Measurements from ENCODE around the gene TMEM183A. TPM values are rescaled to one million over a fixed set of nuclear protein-coding genes. Genes with fewer than 3 reads are reported as not detected.

Gene TMEM183A
- total and polyA plus RNA-seq, 2 of the 4 experiments (the other 2 are of a cell fraction), result 56.8 to 63.1 TPM

DNA sequence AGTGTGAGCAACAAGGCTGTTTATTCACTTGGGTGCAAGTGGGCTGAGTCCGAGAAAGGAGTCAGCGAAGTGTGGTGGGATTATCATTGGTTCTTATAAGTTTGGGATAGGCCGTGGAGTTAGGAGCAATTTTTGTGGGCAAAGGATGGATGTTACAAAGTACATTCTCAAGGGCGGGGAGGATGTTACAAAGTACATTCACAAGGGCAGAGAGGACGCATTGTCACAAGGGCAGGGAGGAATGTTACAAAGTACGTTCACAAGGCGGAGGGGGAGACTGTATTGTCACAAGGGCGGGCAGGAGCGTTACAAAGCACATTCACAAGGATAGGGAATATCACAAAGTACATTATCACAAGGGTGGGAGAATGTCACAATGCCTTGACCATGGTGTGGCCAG lies 5.2 kb upstream of the TMEM183A start:
- Histone ChIP-seq H2AK9ac (replicated peaks; ENCODE audit: low read depth, low read length, poor library complexity) (no peak overlapping the region), H4K8ac (ENCODE audit: low read depth in 2 of 2, low read length in 2 of 2) (peak overlapping the region in 1 of 2 experiments; percentile 91; a peak in 2 of 4 replicates), H3K4me2 (ENCODE audit: low read depth, low read length) (no peak overlapping the region), H3K14ac (replicated peaks; ENCODE audit: low read depth, low read length) (peak overlapping the region; percentile 9; the same call in 1 of the 2 replicates), H2AFZ (replicated peaks; ENCODE audit: low read length, poor library complexity) (peak overlapping the region; percentile 57), H3K56ac (ENCODE audit: extremely low read depth, insufficient read depth, low read length) (no peak overlapping the region), H3K79me1 (ENCODE audit: low read depth in 1 of 2, low read length in 2 of 2) (no peaks in the 10 kb centered on the region), H3K18ac (ENCODE audit: low read depth, low read length) (peak overlapping the region; percentile 82; the same call in 1 of the 2 replicates), H3K4ac (ENCODE audit: low read depth, low read length) (peak overlapping the region; percentile 47), H3K4me3 (ENCODE audit: insufficient read depth, low read depth, low read length) (no peak overlapping the region), H3K9me3 (ENCODE audit: control insufficient read depth, insufficient read depth, low read length) (no peaks in the 10 kb centered on the region), H4K20me1 (ENCODE audit: insufficient read depth, low read length) (no peaks in the 10 kb centered on the region), H3K4me1 (ENCODE audit: control insufficient read depth, insufficient read depth, low read length) (no peaks in the 10 kb centered on the region), H2BK120ac (ENCODE audit: low read depth, low read length) (peak overlapping the region; percentile 73; the same call in 1 of the 2 replicates), H3K27ac (ENCODE audit: insufficient read depth, low read length) (no peak overlapping the region), H3K36me3 (ENCODE audit: control insufficient read depth, insufficient read depth, low read length) (no peaks in the 10 kb centered on the region), H3K9me1 (ENCODE audit: insufficient read depth, low read length) (no peaks in the 10 kb centered on the region), H2AK5ac (ENCODE audit: low read depth, low read length) (no peak overlapping the region; the same call in 1 of the 2 replicates), H3K27me3 (ENCODE audit: control insufficient read depth, insufficient read depth, low read length) (peaks cover 3% of the 10 kb centered on the region; the same call in 1 of the 2 replicates), H2BK15ac (ENCODE audit: low read depth, low read length) (no peak overlapping the region), H4K91ac (ENCODE audit: insufficient read depth, low read depth, low read length) (no peak overlapping the region), H2BK5ac (ENCODE audit: low read depth, low read length, poor library complexity, severe bottlenecking) (peak overlapping the region; percentile 38), H2BK20ac (ENCODE audit: low read depth, low read length) (peak overlapping the region; percentile 55; the same call in 1 of the 2 replicates), H4K5ac (ENCODE audit: low read depth, low read length) (peak overlapping the region; percentile 94; the same call in 1 of the 2 replicates), H3K9ac (ENCODE audit: low read depth, low read length) (no peak overlapping the region), H3K23ac (ENCODE audit: low read depth, low read length) (peak overlapping the region; percentile 24; the same call in 1 of the 2 replicates)
- TF ChIP-seq CEBPB (IDR thresholded peaks at IDR 0.05; ENCODE audit: low read depth, low read length) (no peak), MAFK (IDR thresholded peaks at IDR 0.05; ENCODE audit: low read depth, low read length) (no peak), FOS (IDR thresholded peaks at IDR 0.05; ENCODE audit: low read depth, low read length) (no peak), RFX5 (IDR thresholded peaks at IDR 0.05; ENCODE audit: low read depth, low read length) (no peak), RAD21 (IDR thresholded peaks at IDR 0.05; ENCODE audit: low read length) (no peak), MAZ (IDR thresholded peaks at IDR 0.05; ENCODE audit: borderline replicate concordance, low read depth, low read length) (no peak)
- TF ChIP-seq, protein P1, sequence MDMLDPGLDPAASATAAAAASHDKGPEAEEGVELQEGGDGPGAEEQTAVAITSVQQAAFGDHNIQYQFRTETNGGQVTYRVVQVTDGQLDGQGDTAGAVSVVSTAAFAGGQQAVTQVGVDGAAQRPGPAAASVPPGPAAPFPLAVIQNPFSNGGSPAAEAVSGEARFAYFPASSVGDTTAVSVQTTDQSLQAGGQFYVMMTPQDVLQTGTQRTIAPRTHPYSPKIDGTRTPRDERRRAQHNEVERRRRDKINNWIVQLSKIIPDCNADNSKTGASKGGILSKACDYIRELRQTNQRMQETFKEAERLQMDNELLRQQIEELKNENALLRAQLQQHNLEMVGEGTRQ (IDR thresholded peaks at IDR 0.05; ENCODE audit: low read depth, low read length), result no peak
- DNase-seq (no peak), ATAC-seq (ENCODE audit: low read depth) (no peak)
- intact Hi-C loops (cut with micrococcal nuclease) (no loop called here), dilution Hi-C loops (cut with HindIII; ENCODE audit: low sequenced_read_pairs, unreplicated experiment) (no loop called here), in situ Hi-C loops (cut with MboI; ENCODE audit: low sequenced_read_pairs) (no loop called here)
- ChIA-PET CTCF (interaction anchor here (1.5 kb wide), 1 partner anchor 75 kb away, joined by 7 read pairs; the partner anchor contains the start of gene KLHL12), POLR2A (ENCODE audit: unreplicated experiment) (no interaction called here)
- 84% methylated on average over 3 of the region's 9 CpGs; no CpG with 5 or more reads in 1 of the 2 experiments for WGBS, 2 experiments (ENCODE audit: extremely low coverage in 2 of 2, insufficient read length in 1 of 2)
- no TSS peak for BruUV-seq (replicated peaks)
